Prostate gland (tissue), 2 donors: ENCODE results near the gene PCDH9. TPM values are rescaled to one million over a fixed set of nuclear protein-coding genes. Genes with fewer than 3 reads are reported as not detected.

Experiments used
- DNase-seq: peaks from one replicate; pipeline ENCODE4 v3.0.0-alpha.2; 2019; ENCODE audit warnings: low spot score
- H3K27ac ChIP-seq, 2 donors: fragments of 200-600 bp; sonication (generic); 2 replicates each; pipeline ENCODE4 v1.5.1; 2017 to 2019
- H3K27me3 ChIP-seq: fragments of 200-600 bp; sonication (generic); replicated peaks from 2 replicates; pipeline ENCODE4 v1.5.1; 2019; ENCODE audit not compliant: insufficient read depth
- H3K36me3 ChIP-seq, 2 donors: fragments of 200-600 bp; sonication (generic); 1 replicate in 1 of 2; 2 replicates in 1 of 2; pipeline versions ENCODE4 v1.5.1 to v1.8.1; 2017 to 2019
- H3K4me1 ChIP-seq: fragments of 200-600 bp; sonication (generic); replicated peaks from 2 replicates; pipeline ENCODE4 v1.5.1; 2019
- H3K4me3 ChIP-seq, 2 donors: fragments of 200-600 bp; sonication (generic); 2 replicates each; pipeline ENCODE4 v1.5.1; 2017 to 2019
- H3K9me3 ChIP-seq: fragments of 200-600 bp; sonication (generic); 2 replicates; pipeline ENCODE4 v1.5.1; 2017
- POLR2A ChIP-seq: fragments of 450-650 bp; IDR thresholded peaks from one replicate; pipeline ENCODE4 v1.6.1; 2016; ENCODE audit warnings: antibody characterized with exemption, mild to moderate bottlenecking
- POLR2AphosphoS5 ChIP-seq: sonication (generic); formaldehyde crosslinking; IDR thresholded peaks from one replicate; pipeline ENCODE4 v1.6.1; 2017; ENCODE audit warnings: antibody characterized with exemption
- WGBS: methylation state at CpG from one replicate; pipeline ENCODE4 v1.1.5; 2018; 5-methylcytosine and 5-hydroxymethylcytosine counted together
- intact Hi-C: fragments of 100-400 bp; cut with DNase I; formaldehyde crosslinking; loops from one replicate; pipeline ENCODE4 v1.14.2; 2022
- total RNA-seq, 2 donors: library from RNA; depleted of rRNA; stranded (reverse); fragments of >200 nt; gene quantifications; one replicate each; pipeline ENCODE4 v1.1.0, GENCODE V29; 2016
- TF ChIP-seq, protein P1 (sequence below), 4 experiments: fragments of 200-600 bp in 2 of 4; fragments of 450-650 bp in 2 of 4; sonication (generic) in 2 of 4; IDR thresholded peaks; 1 replicate in 3 of 4; 2 replicates in 1 of 4; pipeline ENCODE4 v1.5.1; 2016 to 2019; ENCODE audit warnings: antibody characterized with exemption in 4 of 4, mild to moderate bottlenecking in 2 of 4, moderate library complexity in 2 of 4

Gene PCDH9
- total RNA-seq, 2 donors from 2014 or later = 1.8 to 5.5 TPM

DNA sequence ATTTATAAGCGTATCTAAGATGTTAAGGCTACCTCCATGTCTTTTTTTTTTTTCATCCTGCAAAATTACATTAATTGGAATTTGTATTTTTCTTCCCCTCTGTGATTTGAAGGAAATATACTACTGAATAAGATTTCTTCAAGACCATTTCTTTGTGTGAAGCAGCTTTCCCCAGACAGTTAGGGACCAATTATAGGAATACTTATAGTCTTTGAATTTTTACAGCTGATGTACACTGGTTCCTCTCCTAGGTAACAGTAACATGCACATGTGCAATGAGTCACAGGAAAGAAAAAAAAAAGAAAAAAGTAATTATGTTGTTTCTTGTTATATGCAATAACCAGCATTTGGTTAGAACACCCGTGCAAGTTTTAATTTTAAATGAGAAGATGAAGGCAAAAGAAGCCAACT lies 82.0 kb downstream of the PCDH9 start:
- Histone ChIP-seq H3K27ac (no peak overlapping the region), H3K4me1 (no peaks in the 10 kb centered on the region), H3K9me3 (no peaks in the 10 kb centered on the region), H3K4me3 (no peak overlapping the region), H3K27me3 (no peaks in the 10 kb centered on the region), H3K36me3 (no peaks in the 10 kb centered on the region)
- DNase-seq = no peak
- 66% methylated on average over 2 of the region's 2 CpGs for WGBS
- TF ChIP-seq POLR2AphosphoS5 = no peak
- TF ChIP-seq, protein P1, sequence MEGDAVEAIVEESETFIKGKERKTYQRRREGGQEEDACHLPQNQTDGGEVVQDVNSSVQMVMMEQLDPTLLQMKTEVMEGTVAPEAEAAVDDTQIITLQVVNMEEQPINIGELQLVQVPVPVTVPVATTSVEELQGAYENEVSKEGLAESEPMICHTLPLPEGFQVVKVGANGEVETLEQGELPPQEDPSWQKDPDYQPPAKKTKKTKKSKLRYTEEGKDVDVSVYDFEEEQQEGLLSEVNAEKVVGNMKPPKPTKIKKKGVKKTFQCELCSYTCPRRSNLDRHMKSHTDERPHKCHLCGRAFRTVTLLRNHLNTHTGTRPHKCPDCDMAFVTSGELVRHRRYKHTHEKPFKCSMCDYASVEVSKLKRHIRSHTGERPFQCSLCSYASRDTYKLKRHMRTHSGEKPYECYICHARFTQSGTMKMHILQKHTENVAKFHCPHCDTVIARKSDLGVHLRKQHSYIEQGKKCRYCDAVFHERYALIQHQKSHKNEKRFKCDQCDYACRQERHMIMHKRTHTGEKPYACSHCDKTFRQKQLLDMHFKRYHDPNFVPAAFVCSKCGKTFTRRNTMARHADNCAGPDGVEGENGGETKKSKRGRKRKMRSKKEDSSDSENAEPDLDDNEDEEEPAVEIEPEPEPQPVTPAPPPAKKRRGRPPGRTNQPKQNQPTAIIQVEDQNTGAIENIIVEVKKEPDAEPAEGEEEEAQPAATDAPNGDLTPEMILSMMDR (IDR thresholded peaks at IDR 0.05) = no peak
- no peak for TF ChIP-seq POLR2A
- intact Hi-C loops = no loop called here

DNA sequence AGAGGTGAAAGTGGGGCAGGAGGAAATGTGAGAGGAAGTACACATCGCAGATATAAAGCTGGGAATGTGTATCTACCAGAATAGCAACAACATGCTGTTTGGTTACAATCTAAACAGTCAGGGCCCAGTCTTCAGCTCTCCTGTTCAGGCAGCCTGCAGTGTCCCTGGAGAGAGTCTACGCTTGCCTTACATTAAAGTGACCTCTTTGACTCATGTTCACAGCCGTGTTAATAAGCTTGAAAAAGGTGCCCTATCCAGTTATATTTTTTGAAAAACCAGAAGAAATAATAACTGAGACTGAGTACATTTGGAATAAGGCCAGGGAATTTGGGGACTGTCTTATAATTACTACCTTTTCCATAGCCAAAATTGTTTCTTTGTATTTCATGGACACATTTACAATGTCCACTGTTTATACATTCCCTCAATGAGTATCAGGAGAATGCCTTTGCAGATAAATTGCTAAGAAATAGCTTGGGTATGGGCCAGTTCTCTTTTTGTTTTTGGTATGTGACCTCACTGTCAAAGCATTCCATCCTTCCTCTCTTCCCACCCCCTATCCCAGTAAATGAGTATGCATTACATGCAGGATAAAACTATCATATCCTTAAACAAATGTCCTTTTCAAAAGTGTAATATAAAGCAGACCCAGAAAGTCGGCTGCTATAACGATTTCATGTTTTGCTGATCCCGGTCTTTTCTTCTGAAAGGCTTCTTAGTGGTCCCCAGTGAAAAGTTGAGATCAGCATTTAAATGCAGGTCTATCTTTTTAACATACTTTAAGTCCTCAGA lies 82.6 kb downstream of the PCDH9 start:
- no peak overlapping the region for H3K4me3 ChIP-seq
- no peak overlapping the region for H3K27ac ChIP-seq
- intact Hi-C loops = no loop called here

DNA sequence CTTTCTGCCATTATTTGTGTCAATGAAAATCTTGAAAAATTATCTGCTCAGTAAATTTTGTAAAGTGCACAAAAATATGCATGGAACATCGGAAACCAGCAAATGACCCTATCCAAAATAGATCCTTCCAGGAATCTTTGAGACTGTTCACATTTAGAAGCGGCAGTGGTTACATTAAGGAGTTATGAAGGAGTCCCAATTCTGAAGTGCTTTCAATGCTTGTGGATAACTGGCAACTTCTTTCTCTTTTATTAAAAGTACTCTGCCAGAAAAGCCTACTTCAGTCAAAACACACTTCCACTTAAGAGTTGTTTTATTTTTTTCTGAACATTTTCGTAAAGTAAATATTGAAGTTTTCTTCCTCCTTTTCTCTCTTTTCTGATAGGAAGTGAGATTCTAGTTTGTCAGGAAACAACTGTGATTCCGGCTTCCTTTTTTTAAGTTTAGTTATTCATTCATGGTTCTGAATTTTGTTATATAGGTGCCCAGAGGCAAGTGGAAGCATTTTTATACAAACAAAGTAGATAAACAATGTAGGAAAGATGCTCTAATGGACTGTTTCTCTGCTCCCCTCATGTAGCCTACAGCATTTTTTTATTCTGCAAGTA lies 83.5 kb downstream of the PCDH9 start:
- intact Hi-C loops = no loop called here
- H3K27ac ChIP-seq = no peak overlapping the region
- H3K27me3 ChIP-seq = no peaks in the 10 kb centered on the region
- H3K4me3 ChIP-seq = no peak overlapping the region
- no peaks in the 10 kb centered on the region for H3K9me3 ChIP-seq
- WGBS = 73% methylated on average over 4 of the region's 4 CpGs
- no peaks in the 10 kb centered on the region for H3K4me1 ChIP-seq
- no peaks in the 10 kb centered on the region for H3K36me3 ChIP-seq
- no peak for DNase-seq
- TF ChIP-seq POLR2A = no peak
- TF ChIP-seq POLR2AphosphoS5 = no peak
- TF ChIP-seq, protein P1 (IDR thresholded peaks at IDR 0.05) = no peak

More for the DNA sequence above, 82.6 kb downstream of the PCDH9 start:
- H3K27me3 ChIP-seq = no peaks in the 10 kb centered on the region
- H3K9me3 ChIP-seq = no peaks in the 10 kb centered on the region
- TF ChIP-seq POLR2A (no peak), POLR2AphosphoS5 (no peak)
- TF ChIP-seq, protein P1 (IDR thresholded peaks at IDR 0.05) = no peak
- H3K36me3 ChIP-seq = no peaks in the 10 kb centered on the region
- 52% methylated on average over 6 of the region's 6 CpGs for WGBS
- no peaks in the 10 kb centered on the region for H3K4me1 ChIP-seq
- DNase-seq = no peak

DNA sequence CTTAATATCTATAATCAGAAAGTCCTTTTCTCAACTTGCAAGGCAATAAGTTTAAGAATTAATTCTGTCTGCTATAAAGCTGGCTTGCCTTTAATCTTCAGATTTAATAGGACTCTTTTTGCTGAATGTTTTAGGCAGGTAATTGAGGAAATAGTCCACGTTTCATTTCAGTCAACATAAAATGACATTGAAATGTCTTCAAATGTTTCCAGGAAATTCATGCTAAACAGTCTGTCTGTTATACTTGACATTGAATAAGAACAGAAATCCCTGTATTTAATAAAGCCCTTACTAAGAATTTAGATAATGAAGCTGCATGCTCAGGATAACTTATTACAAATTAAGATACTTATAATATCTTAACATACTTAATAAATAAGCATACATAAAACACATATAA lies 84.2 kb downstream of the PCDH9 start:
- no peak overlapping the region for H3K4me3 ChIP-seq
- TF ChIP-seq POLR2AphosphoS5 = no peak
- TF ChIP-seq POLR2A = no peak
- TF ChIP-seq, protein P1 (IDR thresholded peaks at IDR 0.05) = no peak
- H3K4me1 ChIP-seq = no peaks in the 10 kb centered on the region
- intact Hi-C loops = no loop called here
- no peaks in the 10 kb centered on the region for H3K9me3 ChIP-seq
- H3K36me3 ChIP-seq = no peaks in the 10 kb centered on the region
- no peaks in the 10 kb centered on the region for H3K27me3 ChIP-seq
- no peak overlapping the region for H3K27ac ChIP-seq
- no peak for DNase-seq
- 35% methylated on average over 1 of the region's 1 CpG for WGBS
